Testis (tissue), 2 donors: Measurements from ENCODE around the gene CDH19.

Experiments used
- POLR2A ChIP-seq: fragments of 450-650 bp; IDR thresholded peaks from one replicate; pipeline ENCODE4 v1.6.1; 2017; ENCODE audit warnings: antibody characterized with exemption, mild to moderate bottlenecking, moderate library complexity
- TF ChIP-seq, protein P1 (sequence below), 3 experiments: fragments of 450-650 bp in 2 of 3; fragments of 200-600 bp in 1 of 3; sonication (generic) in 1 of 3; IDR thresholded peaks; one replicate each; pipeline ENCODE4 v1.5.1; 2016 to 2019; ENCODE audit warnings: antibody characterized with exemption in 3 of 3, mild to moderate bottlenecking in 2 of 3, moderate library complexity in 1 of 3

DNA sequence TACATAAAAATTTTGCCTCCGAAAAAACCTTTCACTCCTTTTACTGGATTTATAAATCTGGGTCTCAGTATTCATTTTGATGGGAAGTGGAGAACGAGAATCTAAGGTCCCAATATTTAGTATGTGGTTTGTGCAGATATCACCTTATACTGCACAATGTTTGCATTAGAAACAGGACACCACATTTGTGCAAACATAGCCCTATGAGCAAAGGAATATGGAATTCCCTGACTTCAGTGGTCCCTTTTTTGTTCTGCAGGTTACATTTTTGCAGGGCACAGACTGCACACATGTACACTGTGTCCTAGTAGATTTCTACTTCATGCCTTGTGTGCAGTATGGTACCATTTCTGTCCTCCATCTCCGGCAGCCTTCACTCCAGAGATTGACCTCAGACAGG is 130.0 kb downstream of the CDH19 start:
- TF ChIP-seq, protein P1, sequence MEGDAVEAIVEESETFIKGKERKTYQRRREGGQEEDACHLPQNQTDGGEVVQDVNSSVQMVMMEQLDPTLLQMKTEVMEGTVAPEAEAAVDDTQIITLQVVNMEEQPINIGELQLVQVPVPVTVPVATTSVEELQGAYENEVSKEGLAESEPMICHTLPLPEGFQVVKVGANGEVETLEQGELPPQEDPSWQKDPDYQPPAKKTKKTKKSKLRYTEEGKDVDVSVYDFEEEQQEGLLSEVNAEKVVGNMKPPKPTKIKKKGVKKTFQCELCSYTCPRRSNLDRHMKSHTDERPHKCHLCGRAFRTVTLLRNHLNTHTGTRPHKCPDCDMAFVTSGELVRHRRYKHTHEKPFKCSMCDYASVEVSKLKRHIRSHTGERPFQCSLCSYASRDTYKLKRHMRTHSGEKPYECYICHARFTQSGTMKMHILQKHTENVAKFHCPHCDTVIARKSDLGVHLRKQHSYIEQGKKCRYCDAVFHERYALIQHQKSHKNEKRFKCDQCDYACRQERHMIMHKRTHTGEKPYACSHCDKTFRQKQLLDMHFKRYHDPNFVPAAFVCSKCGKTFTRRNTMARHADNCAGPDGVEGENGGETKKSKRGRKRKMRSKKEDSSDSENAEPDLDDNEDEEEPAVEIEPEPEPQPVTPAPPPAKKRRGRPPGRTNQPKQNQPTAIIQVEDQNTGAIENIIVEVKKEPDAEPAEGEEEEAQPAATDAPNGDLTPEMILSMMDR (IDR thresholded peaks at IDR 0.05): no peak
- TF ChIP-seq POLR2A: no peak
